Adipocyte (in vitro differentiated cells): ENCODE measurements around the gene UGGT2.
"Not testable (repeated sequence)": the region's sequence is repeated elsewhere in the genome, so short reads cannot be mapped to it uniquely, and the experiment has no call there.

Source experiments
- DNase-seq: peaks from one replicate; pipeline ENCODE4 v3.0.0-alpha.2; 2015; ENCODE audit warnings: low read depth
- H3K27me3 ChIP-seq: replicated peaks from 2 replicates; pipeline ENCODE4 v1.7.0; 2013; ENCODE audit warnings: mild to moderate bottlenecking, low read length, moderate library complexity; ENCODE audit not compliant: control insufficient read depth, insufficient read depth
- H3K36me3 ChIP-seq: 2 replicates; pipeline ENCODE4 v1.7.0; 2013; ENCODE audit warnings: low read length, mild to moderate bottlenecking, moderate library complexity; ENCODE audit not compliant: control insufficient read depth, insufficient read depth, severe bottlenecking
- H3K4me1 ChIP-seq: 2 replicates; pipeline ENCODE4 v1.7.0; 2013; ENCODE audit warnings: mild to moderate bottlenecking, low read length, moderate library complexity; ENCODE audit not compliant: control insufficient read depth, insufficient read depth
- H3K4me3 ChIP-seq: 2 replicates; pipeline ENCODE4 v1.7.0; 2013; ENCODE audit warnings: mild to moderate bottlenecking, low read length, moderate library complexity
- H3K9ac ChIP-seq: 2 replicates; pipeline ENCODE4 v1.7.0; 2013; ENCODE audit warnings: mild to moderate bottlenecking, low read length, moderate library complexity
- H3K9me3 ChIP-seq: 2 replicates; pipeline ENCODE4 v1.7.0; 2013; ENCODE audit warnings: mild to moderate bottlenecking, low read length, moderate library complexity; ENCODE audit not compliant: control insufficient read depth

Gene UGGT2

DNA sequence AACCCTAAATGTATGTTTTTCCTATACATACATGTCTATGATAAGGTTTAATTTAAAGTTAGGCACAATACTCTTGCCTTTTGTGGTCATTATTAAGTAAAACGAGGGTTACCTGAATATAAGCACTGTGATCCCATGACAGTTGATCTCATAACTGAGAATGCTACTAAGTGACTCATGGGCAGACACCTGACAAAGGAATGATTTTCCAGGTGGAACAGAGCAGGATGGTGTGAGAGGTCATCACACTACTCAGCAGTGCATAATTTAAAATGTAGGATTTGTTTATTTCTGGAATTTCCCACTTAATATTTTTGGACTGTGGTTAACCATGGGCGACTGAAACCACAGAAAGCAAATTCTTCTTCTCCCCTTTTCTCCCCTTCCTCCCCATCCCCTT is 178.9 kb downstream of the UGGT2 start:
- H3K9ac ChIP-seq = no peak overlapping the region
- H3K36me3 ChIP-seq = peaks cover 67% of the 10 kb centered on the region
- H3K9me3 ChIP-seq = no peaks in the 10 kb centered on the region
- H3K4me1 ChIP-seq = no peaks in the 10 kb centered on the region
- H3K27me3 ChIP-seq = no peaks in the 10 kb centered on the region
- no peak for DNase-seq
- H3K4me3 ChIP-seq = no peak overlapping the region

DNA sequence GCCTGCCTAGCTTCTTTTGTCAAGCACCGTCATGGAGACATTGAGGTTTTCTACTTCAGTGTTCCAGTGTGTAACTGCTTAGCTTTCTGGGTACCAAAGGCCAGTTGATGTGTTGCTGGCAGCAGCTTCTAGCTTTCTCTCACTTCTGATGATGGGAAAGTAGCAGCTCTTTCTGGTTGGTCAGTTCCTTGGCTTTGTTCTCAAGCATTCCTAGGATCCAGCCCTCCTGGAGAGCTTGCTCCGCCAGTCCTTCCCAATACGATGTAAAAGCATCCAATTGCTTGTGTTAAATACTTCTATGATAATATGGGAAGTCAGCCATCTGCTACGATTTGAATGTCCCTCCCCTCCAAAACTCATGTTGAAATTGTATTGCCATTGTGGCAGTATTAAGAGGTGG is 182.8 kb downstream of the UGGT2 start:
- no peak for DNase-seq
- Histone ChIP-seq H3K4me1 (no peaks in the 10 kb centered on the region), H3K4me3 (no peak overlapping the region), H3K36me3 (peaks cover 48% of the 10 kb centered on the region), H3K9me3 (no peaks in the 10 kb centered on the region), H3K9ac (no peak overlapping the region), H3K27me3 (no peaks in the 10 kb centered on the region)

DNA sequence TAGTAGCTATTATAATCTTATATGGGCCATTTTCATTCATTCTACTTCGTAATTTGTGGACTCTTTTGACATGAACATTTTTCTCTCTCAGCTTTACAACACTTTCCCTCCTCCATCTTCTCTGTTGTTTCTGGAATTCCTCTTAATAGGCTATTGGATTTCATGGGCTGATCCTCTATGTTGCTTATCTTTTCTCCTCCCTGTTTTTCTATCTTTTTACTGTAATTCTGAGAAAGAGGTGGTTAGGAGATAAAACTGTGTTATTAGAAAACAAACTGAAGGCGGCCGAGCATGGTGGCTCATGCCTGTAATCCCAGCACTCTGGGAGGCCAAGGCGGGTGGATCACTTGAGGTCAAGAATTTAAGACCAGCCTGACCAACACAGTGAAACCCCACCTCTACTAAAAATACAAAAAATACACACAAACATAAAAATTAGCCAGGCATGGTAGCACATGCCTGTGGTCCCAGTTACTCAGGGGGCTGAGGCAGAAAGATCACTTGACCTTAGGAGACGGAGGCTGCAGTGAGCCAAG is 188.1 kb downstream of the UGGT2 start:
- no peak overlapping the region for H3K4me3 ChIP-seq
- no peak overlapping the region for H3K9ac ChIP-seq
- peaks cover 20% of the 10 kb centered on the region for H3K36me3 ChIP-seq
- no peak for DNase-seq
- H3K9me3 ChIP-seq = no peaks in the 10 kb centered on the region
- no peaks in the 10 kb centered on the region for H3K27me3 ChIP-seq
- no peaks in the 10 kb centered on the region for H3K4me1 ChIP-seq

DNA sequence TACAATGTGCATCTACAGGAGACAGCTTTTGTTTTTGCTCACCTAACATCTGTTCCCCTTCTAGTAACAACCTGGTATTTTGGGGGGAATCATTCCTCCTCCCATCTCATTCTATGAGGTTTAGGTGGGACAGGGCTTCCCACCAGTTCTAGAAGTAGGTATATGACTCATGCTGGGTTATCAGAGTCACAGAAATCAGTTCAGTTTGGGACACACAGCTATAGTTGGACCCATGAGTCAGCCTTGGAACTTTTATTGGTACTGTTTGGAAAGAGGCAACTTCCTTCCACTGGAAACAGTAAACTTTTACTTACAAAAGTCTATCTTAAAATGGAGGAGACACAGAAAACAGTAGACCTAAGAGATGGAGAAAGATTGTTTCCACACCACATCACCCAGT is 190.8 kb downstream of the UGGT2 start:
- Histone ChIP-seq H3K9ac (no peak overlapping the region), H3K36me3 (peaks cover 12% of the 10 kb centered on the region), H3K4me1 (no peaks in the 10 kb centered on the region), H3K4me3 (no peak overlapping the region), H3K27me3 (no peaks in the 10 kb centered on the region), H3K9me3 (no peaks in the 10 kb centered on the region)
- no peak for DNase-seq

DNA sequence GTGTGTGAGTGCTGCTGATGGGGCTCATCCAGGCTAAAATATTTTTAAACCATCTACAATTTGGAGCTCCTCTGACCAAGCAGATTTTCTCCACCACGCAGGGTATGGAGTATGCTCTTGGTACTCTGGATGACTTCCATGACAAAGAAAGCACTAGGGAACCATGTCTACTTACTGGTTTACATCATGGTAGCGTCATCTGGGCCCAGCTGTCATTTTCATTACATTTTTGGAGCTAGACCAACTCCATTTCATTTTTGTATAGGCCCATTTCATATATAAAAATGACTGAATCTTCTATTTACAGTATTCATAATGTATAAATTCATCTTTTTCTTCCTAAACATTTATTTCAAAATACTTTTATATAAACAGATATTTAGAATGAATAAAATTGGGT is 191.9 kb downstream of the UGGT2 start:
- Histone ChIP-seq H3K27me3 (no peaks in the 10 kb centered on the region), H3K9me3 (no peaks in the 10 kb centered on the region), H3K36me3 (peaks cover 12% of the 10 kb centered on the region), H3K4me3 (no peak overlapping the region), H3K9ac (no peak overlapping the region), H3K4me1 (no peaks in the 10 kb centered on the region)
- DNase-seq = no peak

- peak; percentile 45 for DNase-seq
- Histone ChIP-seq H3K9me3 (no peaks in the 10 kb centered on the region), H3K9ac (no peak overlapping the region), H3K4me1 (no peaks in the 10 kb centered on the region), H3K4me3 (no peak overlapping the region), H3K27me3 (no peaks in the 10 kb centered on the region), H3K36me3 (peaks cover 15% of the 10 kb centered on the region)
These were observed 194.7 kb downstream of the UGGT2 start for GRCh38 chr13:95858286-95859075.

DNA sequence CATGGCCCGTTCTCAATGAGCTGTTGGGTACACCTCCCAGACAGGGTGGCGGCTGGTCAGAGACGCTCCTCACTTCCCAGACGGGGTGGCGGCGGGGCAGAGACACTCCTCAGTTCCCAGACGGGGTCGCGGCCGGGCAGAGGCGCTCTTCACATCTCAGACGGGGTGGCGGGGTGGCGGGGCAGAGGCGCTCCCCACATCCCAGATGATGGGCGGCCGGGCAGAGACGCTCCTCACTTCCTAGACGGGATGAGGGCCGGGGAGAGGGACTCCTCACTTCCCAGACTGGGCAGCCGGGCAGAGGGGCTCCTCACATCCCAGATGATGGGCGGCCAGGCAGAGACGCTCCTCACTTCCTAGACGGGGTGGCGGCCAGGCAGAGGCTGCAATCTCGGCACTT is 207.5 kb downstream of the UGGT2 start:
- not testable (repeated sequence) for H3K4me3 ChIP-seq, H3K9me3 ChIP-seq, H3K4me1 ChIP-seq, H3K27me3 ChIP-seq, H3K9ac ChIP-seq, DNase-seq
- H3K36me3 ChIP-seq = peaks cover 17% of the 10 kb centered on the region

DNA sequence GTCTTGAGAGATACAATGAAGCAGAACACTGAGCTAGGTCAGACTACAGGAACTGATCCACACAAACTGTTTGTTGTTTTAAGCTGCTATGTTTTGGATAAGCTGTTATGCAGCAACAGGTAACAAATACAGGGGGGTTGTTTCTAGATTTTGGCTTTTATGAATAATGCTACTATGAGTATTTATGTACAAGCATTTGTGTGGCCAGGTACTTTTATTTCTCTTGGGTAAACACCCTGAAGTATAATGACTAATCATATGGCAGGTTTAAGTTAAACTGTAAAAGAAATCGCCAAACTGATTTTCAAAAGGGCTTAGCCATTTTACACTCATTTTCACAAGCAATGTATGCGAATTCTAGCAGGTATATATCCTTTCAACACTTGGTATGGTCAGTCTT is 210.3 kb downstream of the UGGT2 start:
- no peaks in the 10 kb centered on the region for H3K4me1 ChIP-seq
- no peak for DNase-seq
- H3K9ac ChIP-seq = no peak overlapping the region
- no peak overlapping the region for H3K4me3 ChIP-seq
- H3K36me3 ChIP-seq = peaks cover 7% of the 10 kb centered on the region
- H3K9me3 ChIP-seq = peaks cover 4% of the 10 kb centered on the region
- no peaks in the 10 kb centered on the region for H3K27me3 ChIP-seq

GRCh38 chr13:95841894-95842293 is 211.3 kb downstream of the UGGT2 start:
- no peak overlapping the region for H3K9ac ChIP-seq
- peaks cover 8% of the 10 kb centered on the region for H3K9me3 ChIP-seq
- H3K36me3 ChIP-seq = peaks cover 9% of the 10 kb centered on the region
- no peak overlapping the region for H3K4me3 ChIP-seq
- H3K4me1 ChIP-seq = no peaks in the 10 kb centered on the region
- DNase-seq = no peak
- no peaks in the 10 kb centered on the region for H3K27me3 ChIP-seq

DNA sequence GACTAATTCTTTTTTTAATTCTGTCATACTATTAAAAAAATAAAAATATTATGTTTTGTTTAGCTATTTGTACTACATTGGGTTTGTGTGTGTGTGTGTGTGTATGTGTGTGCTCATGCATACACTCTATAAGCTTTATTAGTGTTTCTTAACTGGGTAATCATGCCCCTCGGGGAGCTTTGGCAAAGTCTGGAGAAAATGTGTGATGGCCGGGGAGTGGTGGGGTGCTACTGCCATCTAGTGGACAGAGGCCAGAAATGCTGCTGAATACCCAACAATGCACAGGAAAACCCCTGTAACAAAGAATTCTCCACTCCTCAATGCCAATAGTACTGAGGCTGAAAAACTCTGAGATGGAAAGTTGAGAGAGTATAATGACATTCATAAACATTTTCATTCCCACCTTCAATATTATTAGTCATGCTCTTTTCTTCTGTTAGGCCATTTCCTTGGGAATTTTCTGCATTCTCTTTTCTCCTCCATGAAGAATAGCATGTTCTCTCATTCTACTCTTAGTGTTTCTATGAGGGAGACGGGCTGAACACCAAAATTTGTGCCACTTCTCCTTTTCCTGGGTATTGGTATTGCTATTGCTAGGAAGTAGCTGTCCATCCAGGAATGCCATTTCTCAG is 219.0 kb downstream of the UGGT2 start:
- Histone ChIP-seq H3K9ac (no peak overlapping the region), H3K27me3 (no peaks in the 10 kb centered on the region), H3K4me3 (peak overlapping the region; percentile 12), H3K36me3 (peaks cover 10% of the 10 kb centered on the region), H3K4me1 (peaks cover 10% of the 10 kb centered on the region), H3K9me3 (peaks cover 8% of the 10 kb centered on the region)
- peak; percentile 82 for DNase-seq

DNA sequence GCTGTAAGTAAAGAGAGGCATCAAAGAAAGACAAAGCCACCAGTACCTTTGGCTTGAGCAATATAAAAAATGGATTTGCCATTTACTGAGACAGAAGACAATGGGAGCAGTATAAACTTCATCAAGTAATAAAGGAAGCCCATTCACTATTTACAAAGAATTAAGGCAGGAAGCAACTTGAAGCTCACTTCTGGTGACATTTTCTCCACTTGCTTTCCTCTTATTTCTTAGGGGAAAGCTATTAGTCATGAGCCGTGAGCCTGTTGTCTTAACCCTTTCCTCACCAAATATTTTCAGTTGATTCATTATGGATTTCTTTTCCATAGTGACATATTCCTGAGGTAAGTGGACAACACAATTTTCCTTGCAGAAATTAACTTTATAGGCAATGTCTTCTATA is 219.5 kb downstream of the UGGT2 start:
- peak; percentile 3 for DNase-seq
- Histone ChIP-seq H3K4me1 (peaks cover 10% of the 10 kb centered on the region), H3K27me3 (no peaks in the 10 kb centered on the region), H3K9me3 (peaks cover 8% of the 10 kb centered on the region), H3K9ac (no peak overlapping the region), H3K36me3 (peaks cover 10% of the 10 kb centered on the region), H3K4me3 (peak overlapping the region; percentile 12)
